Thyroid gland (tissue), 4 donors: ENCODE results near the gene GALP.

Experiments
- POLR2A ChIP-seq, 2 donors: fragments of 450-650 bp; IDR thresholded peaks; one replicate each; pipeline ENCODE4 v1.6.1; 2017; ENCODE audit warnings: antibody characterized with exemption in 2 of 2, mild to moderate bottlenecking in 2 of 2, moderate library complexity in 1 of 2
- TF ChIP-seq, protein P1 (sequence below), 6 experiments: fragments of 200-600 bp in 3 of 6; fragments of 450-650 bp in 3 of 6; sonication (generic) in 3 of 6; IDR thresholded peaks; one replicate each; pipeline ENCODE4 v1.5.1; 2016 to 2019; ENCODE audit warnings: antibody characterized with exemption in 6 of 6, mild to moderate bottlenecking in 2 of 6, inconsistent platforms in 1 of 6, moderate library complexity in 1 of 6

DNA sequence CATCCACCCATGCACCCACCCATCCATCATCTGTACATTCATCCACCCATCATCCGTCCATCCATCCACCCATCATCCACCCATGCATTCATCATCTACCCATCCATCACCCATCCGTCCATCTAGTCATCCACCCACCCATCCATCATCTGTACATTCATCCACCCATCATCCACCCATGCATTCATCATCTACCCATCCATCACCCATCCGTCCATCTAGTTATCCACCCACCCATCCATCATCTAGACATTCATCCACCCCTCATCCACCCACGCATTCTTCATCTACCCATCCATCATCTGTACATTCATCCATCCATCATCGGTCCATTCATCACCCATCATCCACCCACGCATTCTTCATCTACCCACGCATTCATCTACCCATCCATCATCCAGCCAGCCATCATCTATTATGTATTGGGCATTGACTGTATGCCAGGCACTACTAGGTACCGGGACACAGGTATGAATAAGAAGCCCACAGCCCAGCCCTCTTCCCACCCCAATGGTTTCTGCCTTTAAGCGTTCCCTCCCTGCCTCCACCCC lies 16.7 kb upstream of the GALP start:
- TF ChIP-seq, protein P1, sequence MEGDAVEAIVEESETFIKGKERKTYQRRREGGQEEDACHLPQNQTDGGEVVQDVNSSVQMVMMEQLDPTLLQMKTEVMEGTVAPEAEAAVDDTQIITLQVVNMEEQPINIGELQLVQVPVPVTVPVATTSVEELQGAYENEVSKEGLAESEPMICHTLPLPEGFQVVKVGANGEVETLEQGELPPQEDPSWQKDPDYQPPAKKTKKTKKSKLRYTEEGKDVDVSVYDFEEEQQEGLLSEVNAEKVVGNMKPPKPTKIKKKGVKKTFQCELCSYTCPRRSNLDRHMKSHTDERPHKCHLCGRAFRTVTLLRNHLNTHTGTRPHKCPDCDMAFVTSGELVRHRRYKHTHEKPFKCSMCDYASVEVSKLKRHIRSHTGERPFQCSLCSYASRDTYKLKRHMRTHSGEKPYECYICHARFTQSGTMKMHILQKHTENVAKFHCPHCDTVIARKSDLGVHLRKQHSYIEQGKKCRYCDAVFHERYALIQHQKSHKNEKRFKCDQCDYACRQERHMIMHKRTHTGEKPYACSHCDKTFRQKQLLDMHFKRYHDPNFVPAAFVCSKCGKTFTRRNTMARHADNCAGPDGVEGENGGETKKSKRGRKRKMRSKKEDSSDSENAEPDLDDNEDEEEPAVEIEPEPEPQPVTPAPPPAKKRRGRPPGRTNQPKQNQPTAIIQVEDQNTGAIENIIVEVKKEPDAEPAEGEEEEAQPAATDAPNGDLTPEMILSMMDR (IDR thresholded peaks at IDR 0.05), result no peak
- TF ChIP-seq POLR2A (IDR thresholded peaks at IDR 0.05), result no peak
